DLD1 (cell line): ENCODE data around the gene MTF1.
"Not testable (repeated sequence)": the region's sequence is repeated elsewhere in the genome, so short reads cannot be mapped to it uniquely, and the experiment has no call there.

Experiments used
- in situ Hi-C: cut with HindIII; loops from 2 replicates; pipeline ENCODE4 v1.10.0; 2017; ENCODE audit warnings: low sequenced_read_pairs

MTF1 gene

DNA sequence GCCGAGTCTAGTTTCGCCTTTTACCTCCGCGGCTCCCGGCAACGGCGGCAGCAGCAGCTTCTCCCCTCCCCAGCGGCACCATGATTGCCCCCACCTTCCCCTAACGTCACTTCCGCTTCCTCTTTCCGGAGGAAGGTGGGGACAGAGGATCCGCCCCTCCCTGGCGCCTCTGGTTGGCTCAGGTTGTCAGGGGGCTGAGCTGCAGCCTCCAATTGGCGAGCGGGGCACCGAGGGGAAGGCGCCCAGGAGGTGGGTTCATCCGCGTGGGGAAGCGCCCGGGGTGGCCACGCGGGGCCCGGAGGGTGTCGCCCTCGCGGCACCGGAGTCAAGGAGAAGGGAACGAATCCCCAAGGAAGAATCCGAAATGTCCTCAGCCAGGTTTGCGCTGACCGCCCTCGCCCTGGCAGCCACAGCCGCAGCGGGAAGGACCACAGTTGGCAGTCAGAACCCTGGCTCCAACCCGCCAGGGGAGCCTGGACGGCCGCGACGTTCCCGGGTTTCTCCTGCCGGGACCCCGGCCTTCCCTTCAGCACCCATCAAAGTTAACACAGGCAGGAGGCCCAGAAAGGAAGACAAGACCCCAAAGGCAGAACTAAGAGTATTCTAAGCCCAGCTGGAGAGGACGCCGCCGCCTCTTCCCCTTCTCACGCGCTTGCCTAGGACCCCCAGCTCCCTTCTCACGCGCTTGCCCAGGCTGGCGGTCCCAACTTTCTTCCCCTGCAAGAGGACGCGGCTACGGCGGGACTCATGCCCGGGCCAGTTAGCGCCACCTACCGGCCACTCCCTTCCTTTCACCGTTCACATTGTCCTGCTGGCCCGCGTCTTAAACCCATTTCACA, at the start of gene MTF1:
TSS of gene MTF1 (minus strand) at position 86 of the 839 bp plus-strand sequence. CDS start 1,934 bp downstream, outside the sequence.
- in situ Hi-C loops: no loop called here

DNA sequence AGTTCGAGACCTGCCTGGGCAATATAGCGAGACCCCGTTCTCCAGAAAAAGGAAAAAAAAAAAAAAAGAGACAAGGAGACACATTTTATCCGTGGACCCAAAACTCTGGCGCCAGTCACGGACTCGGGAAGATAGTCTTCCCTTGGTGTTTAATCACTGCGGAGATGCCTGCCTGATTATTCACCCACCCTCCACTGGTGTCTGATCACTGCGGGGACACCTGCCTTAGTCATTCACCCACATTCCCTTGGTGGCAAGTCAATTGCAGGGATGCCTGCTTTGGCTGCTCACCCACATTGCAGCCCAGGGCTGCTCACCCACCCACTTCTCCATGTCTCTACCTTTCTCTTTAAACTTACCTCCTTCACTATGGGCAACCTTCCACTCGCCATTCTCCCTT, 49.1 kb upstream of the MTF1 start:
- in situ Hi-C loops: not testable (repeated sequence)

DNA sequence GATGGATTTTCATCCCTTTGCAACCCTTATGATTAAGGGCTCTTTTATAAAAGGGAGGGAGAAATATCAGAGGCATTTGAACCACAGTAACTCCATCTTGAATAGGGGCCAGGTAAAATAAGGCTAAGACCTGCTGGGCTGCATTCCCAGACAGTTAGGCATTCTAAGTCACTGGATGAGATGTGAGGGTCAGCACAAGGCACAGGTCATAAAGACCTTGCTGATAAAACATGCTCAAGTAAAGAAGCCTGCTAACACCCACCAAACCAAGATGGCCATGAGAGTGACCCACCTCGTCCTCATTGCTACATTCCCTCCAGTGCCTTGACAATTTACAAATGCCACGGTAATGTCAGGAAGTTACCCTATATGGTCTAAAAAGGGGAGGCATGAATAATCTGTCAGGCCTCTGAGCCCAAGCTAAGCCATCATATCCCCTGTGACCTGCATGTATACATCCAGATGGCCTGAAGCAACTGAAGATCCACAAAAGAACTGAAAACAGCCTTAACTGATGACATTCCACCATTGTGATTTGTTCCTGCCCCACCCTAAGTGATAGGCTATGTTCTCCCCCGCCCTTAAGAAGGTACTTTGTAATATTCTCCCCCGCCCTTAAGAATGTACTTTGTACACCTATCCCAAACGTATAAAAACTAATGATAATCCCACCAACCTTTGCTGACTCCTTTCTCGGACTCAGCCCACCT, 48.2 kb upstream of the MTF1 start:
- in situ Hi-C loops: not testable (repeated sequence)

- in situ Hi-C loops: not testable (repeated sequence)
Measured at GRCh38 chr1:37906591-37906990, 47.2 kb upstream of the MTF1 start.

GRCh38 chr1:37905727-37906126, 46.3 kb upstream of the MTF1 start:
- in situ Hi-C loops: no loop called here

GRCh38 chr1:37903921-37904320, 44.5 kb upstream of the MTF1 start:
- in situ Hi-C loops: not testable (repeated sequence)

- in situ Hi-C loops: no loop called here
Measured at GRCh38 chr1:37902983-37903382, 43.6 kb upstream of the MTF1 start.

GRCh38 chr1:37901893-37902225, 42.5 kb upstream of the MTF1 start:
- in situ Hi-C loops: no loop called here

DNA sequence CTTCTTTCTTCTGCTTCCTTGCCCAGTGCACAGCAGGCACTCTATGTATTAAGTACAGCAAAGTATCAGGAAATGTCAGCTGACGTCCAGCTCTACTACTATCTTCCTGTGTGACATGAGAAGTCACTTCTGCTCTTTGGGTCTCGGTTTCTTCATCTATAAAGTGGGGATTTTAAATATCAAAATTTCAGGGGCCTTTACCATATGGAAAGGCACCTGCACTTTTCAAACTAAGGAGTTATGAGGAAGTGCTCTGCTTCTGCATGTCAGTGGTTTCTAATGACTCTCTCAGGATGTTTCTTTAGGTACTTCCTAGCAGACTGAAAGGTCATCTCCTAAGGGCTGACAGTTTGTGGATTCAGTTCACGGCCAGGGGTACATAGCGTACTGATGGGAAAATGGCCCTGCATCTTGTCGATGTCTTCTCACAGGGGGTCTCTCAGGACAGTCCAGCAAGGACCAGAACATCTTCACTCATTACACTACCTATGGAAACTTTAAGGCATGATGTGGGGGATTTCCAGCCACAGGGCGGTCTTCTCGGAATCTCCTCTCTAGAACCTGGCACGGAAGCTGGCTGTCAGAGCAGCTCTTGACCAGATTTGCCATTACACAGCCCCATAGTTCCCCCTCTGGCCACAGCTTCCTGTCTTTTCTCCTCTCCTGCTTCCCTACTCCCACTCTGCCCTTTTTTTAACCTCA, 42.0 kb upstream of the MTF1 start:
- in situ Hi-C loops: no loop called here

- in situ Hi-C loops: not testable (repeated sequence)
Measured at GRCh38 chr1:37897563-37897962, 38.2 kb upstream of the MTF1 start.

DNA sequence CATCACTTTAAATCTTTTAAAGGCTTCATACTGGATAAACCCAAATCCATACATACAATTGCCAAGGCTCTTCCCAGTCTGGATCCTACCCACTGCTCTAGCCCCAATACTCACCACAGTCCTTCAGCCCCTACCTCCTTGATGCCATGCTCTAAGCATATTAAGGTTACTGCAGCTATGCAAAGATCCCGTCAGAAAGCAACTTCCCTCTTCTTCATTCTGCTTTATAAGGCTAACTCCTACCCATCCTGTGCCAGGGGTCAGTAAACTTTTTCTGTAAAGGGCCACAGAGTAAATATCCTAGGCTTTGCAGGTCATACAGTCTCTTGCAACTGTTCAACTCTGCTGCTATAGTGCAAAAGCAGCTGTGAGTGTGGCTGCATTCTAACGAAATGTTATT, 34.3 kb upstream of the MTF1 start:
- in situ Hi-C loops: no loop called here

DNA sequence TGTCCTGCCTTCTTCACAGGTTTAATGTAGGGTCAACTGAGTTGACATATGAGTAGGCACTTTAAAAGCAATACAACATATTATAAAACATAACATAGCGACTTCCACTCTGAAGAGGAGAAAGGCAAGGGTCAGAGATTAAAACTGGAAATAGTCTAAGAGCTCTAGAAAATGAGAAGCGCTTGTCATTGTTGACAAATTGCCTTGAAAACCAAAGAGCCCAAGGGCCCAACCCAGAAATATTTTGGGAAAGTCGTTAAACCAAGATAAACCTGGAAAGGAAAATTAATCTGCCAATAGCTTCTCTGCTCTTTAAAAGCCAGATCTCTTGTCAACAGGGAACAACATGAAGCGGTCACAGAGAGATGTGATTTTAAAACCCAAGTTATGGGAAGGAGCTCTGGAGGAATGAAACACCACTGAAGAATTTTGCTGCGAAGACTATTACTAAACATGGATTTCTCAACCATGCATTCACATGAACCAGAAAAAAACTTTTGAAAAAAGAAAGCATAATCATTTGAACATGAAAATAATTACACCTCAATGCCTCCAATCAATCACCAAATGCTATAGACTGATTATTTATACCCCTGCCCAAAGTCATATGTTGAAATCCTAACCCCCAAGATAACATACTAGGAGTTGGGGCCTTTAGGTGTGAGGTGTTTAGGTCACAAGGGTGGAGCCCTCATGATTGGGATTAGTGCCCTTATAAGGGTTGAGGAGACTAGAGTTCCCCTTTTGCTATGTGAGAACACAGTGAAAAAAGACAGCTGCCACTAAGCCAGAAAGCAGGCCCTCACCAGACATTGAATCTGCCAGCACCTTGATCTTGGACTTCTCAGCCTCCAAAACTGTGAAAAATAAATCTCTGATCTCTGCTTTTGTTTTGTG, 33.0 kb upstream of the MTF1 start:
- in situ Hi-C loops: no loop called here

DNA sequence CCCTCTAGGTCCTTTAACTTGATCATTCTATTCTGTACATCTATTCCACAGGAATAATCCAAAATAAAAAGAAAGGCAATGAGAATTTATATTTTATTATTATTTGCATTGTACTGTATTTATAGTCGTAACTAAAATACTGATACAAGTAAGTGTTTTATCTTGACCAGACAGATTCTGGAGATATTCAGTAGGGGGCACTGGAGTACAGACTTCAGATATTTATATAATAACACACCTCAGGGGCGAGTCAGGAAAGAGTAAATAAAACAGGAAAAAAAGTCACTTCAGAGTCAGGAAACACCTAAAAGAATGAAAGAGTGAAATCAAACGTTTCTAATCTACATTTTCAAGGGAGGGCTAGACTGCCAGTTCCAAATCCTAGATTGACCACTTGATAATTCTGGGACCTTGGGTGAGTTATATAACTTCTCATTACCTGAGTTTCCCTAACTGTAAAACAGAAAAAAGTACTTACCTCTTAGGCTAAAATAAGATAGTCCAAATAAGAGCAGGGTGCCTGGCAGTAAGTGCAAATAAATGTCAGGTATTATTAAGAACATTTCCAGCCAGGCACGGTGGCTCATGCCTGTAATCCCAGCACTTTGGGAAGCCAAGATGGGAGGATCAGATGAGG, 31.1 kb upstream of the MTF1 start:
- in situ Hi-C loops: no loop called here

DNA sequence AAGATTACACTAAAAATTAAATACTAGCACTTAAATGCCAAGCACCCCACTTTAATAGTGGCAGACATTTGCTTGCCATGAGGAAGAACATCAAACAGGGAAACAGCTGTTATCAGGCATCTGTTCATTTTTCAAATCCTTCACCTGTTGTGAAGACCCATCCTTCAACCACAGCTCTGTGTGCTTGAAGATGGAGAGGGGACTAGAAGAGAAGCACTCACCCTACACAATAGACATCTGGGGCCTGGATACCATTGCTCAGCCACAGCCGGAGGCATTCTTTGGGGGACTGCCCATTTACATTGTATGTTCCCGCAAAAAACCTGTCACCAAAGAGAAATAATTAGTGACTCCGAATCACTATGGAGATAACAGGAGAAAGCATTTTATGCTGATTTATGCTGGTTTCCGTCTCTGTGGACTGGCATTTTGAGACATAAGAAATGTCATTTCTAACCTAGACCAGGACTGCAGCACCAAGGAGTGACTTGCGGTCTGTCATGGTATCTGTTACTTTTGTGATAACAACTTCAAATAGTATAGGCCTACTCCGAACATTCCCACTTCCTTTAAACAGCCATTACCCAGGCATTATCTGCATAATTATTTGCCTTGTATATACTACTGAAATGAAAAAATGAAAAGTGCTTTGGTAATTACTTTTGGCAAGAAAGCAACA, 28.8 kb upstream of the MTF1 start:
- in situ Hi-C loops: no loop called here

DNA sequence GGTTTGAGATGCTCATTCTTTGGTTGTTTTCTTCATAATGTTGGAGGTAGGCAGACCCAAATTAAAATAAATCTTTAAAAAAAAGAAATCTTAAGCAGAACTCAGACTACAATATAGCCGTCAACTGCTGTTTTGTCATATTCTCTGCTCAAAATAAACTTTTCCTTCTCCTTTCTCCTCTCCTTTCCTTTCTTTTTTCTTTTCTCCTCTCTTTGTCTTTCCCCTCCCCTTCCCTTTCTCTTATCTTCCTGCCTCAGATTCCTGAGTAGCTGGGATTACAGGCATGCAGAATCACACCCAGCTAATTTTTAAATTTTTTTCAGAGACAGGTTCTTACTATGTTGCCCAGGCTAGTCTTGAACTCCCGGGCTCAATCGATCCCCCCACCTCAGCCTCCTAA, 24.8 kb upstream of the MTF1 start:
- in situ Hi-C loops: no loop called here

DNA sequence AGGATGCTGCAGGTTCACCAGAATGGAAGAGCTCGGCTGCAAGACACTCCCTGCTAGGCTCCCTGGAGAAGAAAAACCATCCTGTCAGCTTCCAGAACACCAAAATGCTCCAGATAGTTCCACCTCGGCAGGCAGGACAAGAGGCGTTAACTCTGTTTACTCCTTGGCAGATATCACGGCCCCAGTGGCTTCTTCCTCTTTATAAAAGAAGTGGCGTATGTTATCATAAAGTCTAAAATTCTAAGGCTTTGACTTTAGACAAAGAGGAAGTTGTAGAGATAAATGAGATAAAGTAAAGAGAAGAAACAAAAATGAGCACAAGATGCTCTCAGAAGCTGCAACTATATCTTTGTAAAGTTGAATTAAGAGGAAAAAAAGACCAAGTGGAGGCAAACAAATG, 24.3 kb upstream of the MTF1 start:
- in situ Hi-C loops: no loop called here

GRCh38 chr1:37879865-37880264, 20.5 kb upstream of the MTF1 start:
- in situ Hi-C loops: no loop called here

DNA sequence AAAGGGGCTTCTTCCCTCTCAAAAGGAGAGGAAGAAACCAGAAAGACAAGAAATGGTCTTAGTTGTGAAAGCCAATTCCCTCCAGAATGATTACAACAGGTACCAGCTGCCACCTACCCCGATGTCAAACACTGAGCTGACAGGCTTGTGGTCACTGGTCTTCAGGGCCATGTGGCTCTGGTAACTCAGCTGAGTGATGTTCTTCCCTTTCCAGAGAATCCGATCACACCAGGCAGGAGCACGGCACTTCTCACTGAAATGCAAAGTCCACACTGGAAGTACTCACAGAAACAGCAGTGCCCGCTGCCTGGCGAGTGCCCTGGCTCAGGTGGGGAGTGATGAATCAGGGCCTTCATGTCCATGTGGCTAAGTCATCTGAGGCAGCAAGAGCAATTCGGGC, 18.7 kb upstream of the MTF1 start:
- in situ Hi-C loops: no loop called here

- in situ Hi-C loops: no loop called here
Measured at GRCh38 chr1:37875833-37876232, 16.4 kb upstream of the MTF1 start.

- in situ Hi-C loops: no loop called here
Measured at GRCh38 chr1:37872692-37873091, 13.3 kb upstream of the MTF1 start.
